IMR-90 (cell line): ENCODE data around the gene DVL3. TPM values are rescaled to one million over a fixed set of nuclear protein-coding genes. Genes with fewer than 3 reads are reported as not detected.

Experiments used
- ATAC-seq: fragments of 200-7000 bp; cut with Tn5 transposase; 2 replicates; pipeline ENCODE4 v1.9.1; 2020; ENCODE audit warnings: low read depth, mild to moderate bottlenecking, moderate library complexity
- BruUV-seq: library from RNA; stranded (reverse); fragments of 400-500 nt; replicated peaks from 2 replicates; lab custom pipeline; 2021; lab: Mats Ljungman, UMichigan
- CTCF ChIA-PET: fragments of 300-600 bp; formaldehyde crosslinking; extraction: SDS; loops from one replicate; lab custom pipeline; 2021; ENCODE audit warnings: antibody characterized with exemption; lab: Yijun Ruan, JAX
- POLR2A ChIA-PET: fragments of 300-600 bp; sonication (Branson Sonifier 250); formaldehyde crosslinking; loops from one replicate; lab custom pipeline; 2022; ENCODE audit warnings: antibody characterized with exemption; ENCODE audit not compliant: unreplicated experiment; lab: Charles Lee
- DNase-seq: peaks from one replicate; pipeline ENCODE4 v3.0.0; 2013
- H2AFZ ChIP-seq: replicated peaks from 2 replicates; pipeline ENCODE3; 2013; ENCODE audit warnings: low read length, mild to moderate bottlenecking; ENCODE audit not compliant: poor library complexity
- H2AK5ac ChIP-seq: 2 replicates; pipeline ENCODE4 v1.6.1; 2013; ENCODE audit warnings: low read depth, low read length, inconsistent platforms
- H2AK9ac ChIP-seq: replicated peaks from 2 replicates; pipeline ENCODE3; 2013; ENCODE audit warnings: mild to moderate bottlenecking, low read depth, low read length, moderate library complexity; ENCODE audit not compliant: poor library complexity
- H2BK120ac ChIP-seq: 2 replicates; pipeline ENCODE4 v1.6.1; 2013; ENCODE audit warnings: low read depth, low read length, inconsistent platforms
- H2BK15ac ChIP-seq: 3 replicates; pipeline ENCODE4 v1.6.1; 2013; ENCODE audit warnings: low read depth, low read length, inconsistent platforms
- H2BK20ac ChIP-seq: 2 replicates; pipeline ENCODE4 v1.6.1; 2013; ENCODE audit warnings: low read depth, mild to moderate bottlenecking, inconsistent platforms, low read length, moderate library complexity
- H2BK5ac ChIP-seq: 2 replicates; pipeline ENCODE4 v1.6.1; 2013; ENCODE audit warnings: mild to moderate bottlenecking, low read depth, low read length, inconsistent platforms; ENCODE audit not compliant: poor library complexity, severe bottlenecking
- H3K14ac ChIP-seq: replicated peaks from 2 replicates; pipeline ENCODE4 v1.6.1; 2013; ENCODE audit warnings: low read depth, low read length, inconsistent platforms
- H3K18ac ChIP-seq: 2 replicates; pipeline ENCODE4 v1.6.1; 2013; ENCODE audit warnings: low read depth, low read length, control low read depth
- H3K23ac ChIP-seq: 2 replicates; pipeline ENCODE4 v1.6.1; 2013; ENCODE audit warnings: low read depth, low read length, inconsistent platforms
- H3K27ac ChIP-seq: 2 replicates; pipeline ENCODE4 v1.5.1; 2013; ENCODE audit warnings: mild to moderate bottlenecking, control low read depth, low read length; ENCODE audit not compliant: insufficient read depth
- H3K27me3 ChIP-seq: 2 replicates; pipeline ENCODE4 v1.6.1; 2013; ENCODE audit warnings: low read length; ENCODE audit not compliant: control insufficient read depth, insufficient read depth
- H3K36me3 ChIP-seq: 2 replicates; pipeline ENCODE4 v1.6.1; 2013; ENCODE audit warnings: low read length, mixed read lengths; ENCODE audit not compliant: control insufficient read depth, insufficient read depth
- H3K4ac ChIP-seq: 2 replicates; pipeline ENCODE4 v1.6.1; 2013; ENCODE audit warnings: low read depth, low read length, inconsistent platforms
- H3K4me1 ChIP-seq: 2 replicates; pipeline ENCODE4 v1.6.1; 2013; ENCODE audit warnings: low read length, mixed read lengths; ENCODE audit not compliant: control insufficient read depth, insufficient read depth
- H3K4me2 ChIP-seq: 2 replicates; pipeline ENCODE4 v1.6.1; 2013; ENCODE audit warnings: low read depth, mild to moderate bottlenecking, control low read depth, low read length, moderate library complexity
- H3K4me3 ChIP-seq: 2 replicates; pipeline ENCODE4 v1.5.1; 2013; ENCODE audit warnings: low read depth, mild to moderate bottlenecking, control low read depth, low read length, moderate library complexity; ENCODE audit not compliant: insufficient read depth
- H3K56ac ChIP-seq: 2 replicates; pipeline ENCODE4 v1.6.1; 2013; ENCODE audit warnings: low read length, inconsistent platforms; ENCODE audit not compliant: insufficient read depth; ENCODE audit errors: extremely low read depth
- H3K79me1 ChIP-seq, 2 experiments: 2 replicates each; pipeline ENCODE4 v1.6.1; 2013; ENCODE audit warnings: low read length in 2 of 2, inconsistent platforms in 1 of 2, low read depth in 1 of 2
- H3K9ac ChIP-seq: 2 replicates; pipeline ENCODE4 v1.6.1; 2013; ENCODE audit warnings: low read depth, low read length, control low read depth
- H3K9me1 ChIP-seq: 2 replicates; pipeline ENCODE4 v1.6.1; 2013; ENCODE audit warnings: low read length, inconsistent platforms; ENCODE audit not compliant: insufficient read depth
- H3K9me3 ChIP-seq: 2 replicates; pipeline ENCODE4 v1.6.1; 2013; ENCODE audit warnings: low read length; ENCODE audit not compliant: control insufficient read depth, insufficient read depth
- H4K20me1 ChIP-seq: 2 replicates; pipeline ENCODE4 v1.6.1; 2013; ENCODE audit warnings: low read length, inconsistent platforms; ENCODE audit not compliant: insufficient read depth
- H4K5ac ChIP-seq: 2 replicates; pipeline ENCODE4 v1.6.1; 2013; ENCODE audit warnings: mild to moderate bottlenecking, low read depth, low read length, control low read depth
- H4K8ac ChIP-seq, 2 experiments: 2 replicates each; pipeline ENCODE4 v1.6.1; 2013; ENCODE audit warnings: low read depth in 2 of 2, low read length in 2 of 2, control low read depth in 1 of 2, inconsistent platforms in 1 of 2
- H4K91ac ChIP-seq: 2 replicates; pipeline ENCODE4 v1.6.1; 2013; ENCODE audit warnings: low read depth, low read length, inconsistent platforms; ENCODE audit not compliant: insufficient read depth
- CEBPB ChIP-seq: IDR thresholded peaks from 2 replicates; pipeline ENCODE4 v1.6.1; 2012; ENCODE audit warnings: low read depth, low read length, improper control_type of control experiment
- POLR2A ChIP-seq: IDR thresholded peaks from 2 replicates; pipeline ENCODE4 v1.6.1; 2012; ENCODE audit warnings: mild to moderate bottlenecking, low read depth, low read length
- SMC3 ChIP-seq: fragments of 150-350 bp; IDR thresholded peaks from 2 replicates; pipeline ENCODE4 v1.6.1; 2016; ENCODE audit warnings: low read depth, mild to moderate bottlenecking, antibody characterized with exemption, low read length, moderate library complexity
- WGBS, 2 experiments: methylation state at CpG; one replicate each; pipeline versions ENCODE4 v1.1.5 to v1.1.7; 2013; ENCODE audit warnings: missing lambda C conversion rate in 2 of 2; ENCODE audit not compliant: insufficient read length in 1 of 2; ENCODE audit errors: extremely low coverage in 2 of 2; 5-methylcytosine and 5-hydroxymethylcytosine counted together
- dilution Hi-C: fragments of 300-500 bp; cut with HindIII; formaldehyde crosslinking; loops from one replicate; pipeline ENCODE4 v1.14.3; 2018; ENCODE audit warnings: low sequenced_read_pairs; ENCODE audit not compliant: unreplicated experiment
- in situ Hi-C: fragments of 300-500 bp; cut with MboI; formaldehyde crosslinking; loops from 3 replicates; pipeline ENCODE4 v1.14.3; 2019; ENCODE audit warnings: low sequenced_read_pairs, inconsistent platforms, mixed read lengths
- intact Hi-C: fragments of 100-400 bp; cut with micrococcal nuclease; formaldehyde crosslinking; loops from 2 replicates; pipeline ENCODE4 v1.10.0; 2022
- polyA plus RNA-seq, 3 experiments: library from polyadenylated mRNA; depleted of rRNA; stranded (reverse); fragments of >200 nt; gene quantifications; 2 replicates each; pipeline ENCODE4 v1.2.3, GENCODE V29; 2012; ENCODE audit warnings: low replicate concordance in 1 of 3
- total RNA-seq: library from RNA; depleted of rRNA; stranded (reverse); fragments of >200 nt; gene quantifications from 2 replicates; pipeline ENCODE4 v1.2.3, GENCODE V29; 2012

Gene DVL3
- total and polyA plus RNA-seq, 2 of the 4 experiments (the other 2 are of a cell fraction): 23.3 to 40.4 TPM

DNA sequence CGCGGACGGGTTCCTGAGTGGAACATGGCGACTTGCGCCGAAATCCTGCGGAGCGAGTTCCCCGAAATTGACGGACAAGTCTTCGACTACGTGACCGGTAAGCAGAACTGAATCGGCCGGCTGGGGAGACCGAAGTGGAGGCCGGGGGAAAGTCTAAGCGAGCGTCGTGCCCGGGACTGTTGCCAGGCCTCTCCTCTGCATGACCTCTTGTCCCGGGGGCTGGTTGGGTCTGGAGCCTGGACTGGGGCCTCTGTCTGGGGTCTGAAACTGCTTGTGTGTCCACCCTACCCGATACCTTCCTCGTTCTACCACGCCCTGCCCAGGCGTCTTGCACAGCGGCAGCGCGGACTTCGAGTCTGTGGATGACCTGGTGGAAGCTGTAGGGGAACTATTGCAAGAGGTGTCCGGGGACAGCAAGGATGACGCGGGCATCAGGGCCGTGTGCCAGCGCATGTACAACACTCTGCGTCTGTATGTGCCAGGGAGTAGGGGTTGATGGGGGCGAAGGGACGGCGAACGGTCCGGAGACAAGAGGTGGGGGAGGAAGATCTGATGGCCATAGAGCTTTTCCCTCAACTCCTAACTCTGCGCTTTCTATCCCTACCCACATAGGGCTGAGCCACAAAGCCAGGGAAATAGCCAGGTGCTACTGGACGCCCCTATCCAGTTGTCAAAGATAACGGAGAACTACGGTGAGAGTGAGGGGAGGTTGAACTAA is 31.2 kb downstream of the DVL3 start, which contains the start of gene ABCF3:
Gene ABCF3, plus strand, starts transcription at position 16 of the 718 bp plus-strand sequence. Its CDS starts 9 bp downstream, at position 25.
- no TSS peak for BruUV-seq
- peak; percentile 54 for DNase-seq
- intact Hi-C loops: loop anchor here (2.0 kb wide), 1 partner anchor 62 kb away; the partner anchor contains the start of genes ALG3 and EEF1AKMT4

More for the DNA sequence above, 31.2 kb downstream of the DVL3 start, which contains the start of gene ABCF3:
- no peaks in the 10 kb centered on the region for H3K27me3 ChIP-seq
- H3K4me2 ChIP-seq: peak within 1 kb of the TSS; percentile 86
- peak within 1 kb of the TSS; percentile 82 for H2AK5ac ChIP-seq
- peak within 1 kb of the TSS; percentile 65 for H4K91ac ChIP-seq
- H2BK120ac ChIP-seq: no peak within 1 kb of the TSS
- peaks cover 20% of the 10 kb centered on the region for H4K20me1 ChIP-seq
- peak within 1 kb of the TSS; percentile 32; the same call in 1 of the 2 replicates for H4K5ac ChIP-seq
- H3K56ac ChIP-seq: peak within 1 kb of the TSS; percentile 63
- ChIA-PET POLR2A (interaction anchor here (1.0 to 1.6 kb wide), 2 partner anchors 10 to 28 kb away, joined by 6 to 11 read pairs; no protein-coding TSS in a partner anchor), CTCF (interaction anchor here (1.0 kb wide), 1 partner anchor 26 kb away, joined by 3 read pairs; no protein-coding TSS in a partner anchor)
- H3K4me3 ChIP-seq: peak within 1 kb of the TSS; percentile 67
- H2BK5ac ChIP-seq: peak within 1 kb of the TSS; percentile 65
- TF ChIP-seq SMC3 (no peak; the same call in 1 of the 2 replicates), CEBPB (peak; percentile 60; the same call in 1 of the 2 replicates), POLR2A (peak; percentile 57; the same call in 1 of the 2 replicates)
- H3K9me1 ChIP-seq: 0 out of 2 replicates have a peak, but pooled peaks cover 8% of the 10 kb centered on the region
- H3K79me1 ChIP-seq: peaks cover 35 to 58% of the 10 kb centered on the region in 2 experiments
- H3K14ac ChIP-seq: peak within 1 kb of the TSS; percentile 80
- peak within 1 kb of the TSS; percentile 78; the same call in 1 of the 2 replicates for H3K23ac ChIP-seq
- 0% methylated on average over 8 of the region's 45 CpGs; no CpG with 5 or more reads in 1 of the 2 experiments for WGBS, 2 experiments
- peaks cover 61% of the 10 kb centered on the region for H3K36me3 ChIP-seq
- peak within 1 kb of the TSS; percentile 88 for H3K4ac ChIP-seq
- peak within 1 kb of the TSS; percentile 78 for H3K9ac ChIP-seq
- dilution Hi-C loops: no loop called here
- peak; percentile 44 for ATAC-seq
- H3K4me1 ChIP-seq: peaks cover 3% of the 10 kb centered on the region; the same call in 1 of the 2 replicates
- in situ Hi-C loops: no loop called here
- peak within 1 kb of the TSS; percentile 96 for H2AK9ac ChIP-seq
- H3K18ac ChIP-seq: no peak within 1 kb of the TSS; the same call in 1 of the 2 replicates
- peak within 1 kb of the TSS; percentile 73 for H3K27ac ChIP-seq
- no peaks in the 10 kb centered on the region for H3K9me3 ChIP-seq
- no peak within 1 kb of the TSS for H2BK15ac ChIP-seq
- H2AFZ ChIP-seq: peak within 1 kb of the TSS; percentile 95
- no peak within 1 kb of the TSS for H2BK20ac ChIP-seq
- H4K8ac ChIP-seq: peak within 1 kb of the TSS; percentile 66 to 92
